Progenitor cell of endocrine pancreas (in vitro differentiated cells): ENCODE data around the gene HOMEZ. TPM values are rescaled to one million over a fixed set of nuclear protein-coding genes. Genes with fewer than 3 reads are reported as not detected.

ENCODE experiments used
- DNase-seq: peaks from one replicate; pipeline ENCODE4 v3.0.0; 2021; ENCODE audit warnings: low spot score; ENCODE audit not compliant: unreplicated experiment
- H3K27ac Mint-ChIP-seq: 2 replicates; pipeline ENCODE4 v1.8.0; 2021; ENCODE audit warnings: mild to moderate bottlenecking, moderate library complexity, mixed read lengths
- H3K27me3 Mint-ChIP-seq: 2 replicates; pipeline ENCODE4 v1.8.0; 2021; ENCODE audit warnings: mixed read lengths
- H3K36me3 Mint-ChIP-seq: 2 replicates; pipeline ENCODE4 v1.8.0; 2022; ENCODE audit warnings: mixed read lengths; ENCODE audit not compliant: insufficient read depth
- H3K4me1 Mint-ChIP-seq: 2 replicates; pipeline ENCODE4 v1.8.0; 2021; ENCODE audit warnings: low read depth, mixed read lengths
- H3K4me3 Mint-ChIP-seq: 2 replicates; pipeline ENCODE4 v1.8.0; 2021; ENCODE audit warnings: low read depth, mild to moderate bottlenecking, moderate library complexity, mixed read lengths
- H3K9me3 Mint-ChIP-seq: 2 replicates; pipeline ENCODE4 v1.8.0; 2021; ENCODE audit warnings: low read depth, mixed read lengths
- total RNA-seq: library from RNA; stranded (reverse); gene quantifications from 2 replicates; pipeline ENCODE4 v1.2.1, GENCODE V29; 2021
- TF ChIP-seq, protein P1 (sequence below): fragments of 200-600 bp; sonication (generic); IDR thresholded peaks from one replicate; pipeline ENCODE4 v1.5.0; 2021; ENCODE audit warnings: antibody characterized with exemption, mild to moderate bottlenecking; ENCODE audit not compliant: unreplicated experiment

Gene HOMEZ
- total RNA-seq, 1 donor from 2014 or later, result 21.1 TPM

DNA sequence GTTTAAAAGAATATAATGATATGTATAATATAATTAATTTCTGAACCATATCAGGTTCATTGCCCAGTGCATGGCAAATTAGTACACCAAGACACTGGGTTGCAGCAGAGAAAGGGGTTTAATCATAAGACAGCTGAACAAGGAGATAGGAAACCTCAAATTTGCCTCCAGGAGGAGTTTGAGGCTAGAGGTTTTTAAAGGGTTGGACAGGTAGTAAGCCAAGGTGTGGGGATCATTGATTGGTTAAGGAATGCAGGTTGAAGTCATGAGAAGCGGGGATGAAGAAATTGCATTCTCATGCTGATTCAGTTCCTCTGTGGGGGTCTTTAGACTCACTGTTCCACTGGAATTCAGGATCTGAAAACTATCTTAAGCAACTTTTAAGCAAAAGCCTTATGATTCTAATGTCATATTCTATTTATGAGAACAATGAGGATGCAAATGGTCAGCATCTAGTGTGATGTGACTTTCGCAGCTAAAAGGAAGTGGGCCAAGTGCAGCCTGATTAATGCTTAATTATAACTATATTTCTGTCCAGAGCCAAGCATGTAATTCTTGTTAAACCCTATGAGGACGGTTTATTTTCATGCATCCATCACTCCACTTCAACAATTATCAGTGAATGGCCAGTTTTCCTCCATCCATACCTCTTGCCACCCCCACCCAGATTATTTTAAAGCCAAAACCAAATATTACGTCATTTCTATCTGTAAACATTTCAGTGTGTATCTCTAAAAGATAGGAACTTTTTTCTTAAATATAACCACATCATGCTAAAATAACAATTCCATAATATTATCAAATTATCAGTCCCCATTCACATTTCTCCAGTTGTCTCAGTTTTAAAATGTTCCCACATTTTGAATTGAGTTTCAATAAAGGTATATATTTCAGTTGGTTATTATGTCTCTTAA, 33.3 kb downstream of the HOMEZ start:
- H3K4me3 Mint-ChIP-seq, result no peak overlapping the region
- no peak overlapping the region for H3K27ac Mint-ChIP-seq
- H3K36me3 Mint-ChIP-seq, result no peaks in the 10 kb centered on the region
- TF ChIP-seq, protein P1, sequence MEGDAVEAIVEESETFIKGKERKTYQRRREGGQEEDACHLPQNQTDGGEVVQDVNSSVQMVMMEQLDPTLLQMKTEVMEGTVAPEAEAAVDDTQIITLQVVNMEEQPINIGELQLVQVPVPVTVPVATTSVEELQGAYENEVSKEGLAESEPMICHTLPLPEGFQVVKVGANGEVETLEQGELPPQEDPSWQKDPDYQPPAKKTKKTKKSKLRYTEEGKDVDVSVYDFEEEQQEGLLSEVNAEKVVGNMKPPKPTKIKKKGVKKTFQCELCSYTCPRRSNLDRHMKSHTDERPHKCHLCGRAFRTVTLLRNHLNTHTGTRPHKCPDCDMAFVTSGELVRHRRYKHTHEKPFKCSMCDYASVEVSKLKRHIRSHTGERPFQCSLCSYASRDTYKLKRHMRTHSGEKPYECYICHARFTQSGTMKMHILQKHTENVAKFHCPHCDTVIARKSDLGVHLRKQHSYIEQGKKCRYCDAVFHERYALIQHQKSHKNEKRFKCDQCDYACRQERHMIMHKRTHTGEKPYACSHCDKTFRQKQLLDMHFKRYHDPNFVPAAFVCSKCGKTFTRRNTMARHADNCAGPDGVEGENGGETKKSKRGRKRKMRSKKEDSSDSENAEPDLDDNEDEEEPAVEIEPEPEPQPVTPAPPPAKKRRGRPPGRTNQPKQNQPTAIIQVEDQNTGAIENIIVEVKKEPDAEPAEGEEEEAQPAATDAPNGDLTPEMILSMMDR, result no peak
- H3K9me3 Mint-ChIP-seq, result no peaks in the 10 kb centered on the region
- no peak for DNase-seq
- H3K27me3 Mint-ChIP-seq, result no peaks in the 10 kb centered on the region
- peaks cover 6% of the 10 kb centered on the region for H3K4me1 Mint-ChIP-seq

DNA sequence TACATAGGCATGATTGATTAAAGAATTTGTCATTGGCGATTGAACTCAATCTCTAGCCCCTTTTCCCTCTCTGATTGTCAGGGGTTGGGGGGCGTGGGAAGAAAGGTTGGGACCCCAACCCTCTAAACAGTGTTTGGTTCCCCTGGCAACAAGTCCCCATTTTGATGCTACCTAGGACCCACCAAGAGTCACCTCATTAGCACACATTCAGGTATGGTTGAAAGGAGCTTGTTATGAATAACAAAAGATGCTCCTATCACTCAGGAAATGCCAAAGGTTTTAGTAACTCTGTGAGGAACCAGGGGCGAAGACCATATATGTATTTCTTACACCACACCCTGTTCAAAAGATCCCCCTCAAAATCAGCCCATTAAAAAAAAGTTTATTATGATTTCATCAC, 33.9 kb downstream of the HOMEZ start:
- no peak overlapping the region for H3K27ac Mint-ChIP-seq
- H3K9me3 Mint-ChIP-seq, result no peaks in the 10 kb centered on the region
- H3K4me3 Mint-ChIP-seq, result no peak overlapping the region
- H3K27me3 Mint-ChIP-seq, result no peaks in the 10 kb centered on the region
- DNase-seq, result no peak
- H3K36me3 Mint-ChIP-seq, result no peaks in the 10 kb centered on the region
- TF ChIP-seq, protein P1, result no peak
- peaks cover 6% of the 10 kb centered on the region for H3K4me1 Mint-ChIP-seq

DNA sequence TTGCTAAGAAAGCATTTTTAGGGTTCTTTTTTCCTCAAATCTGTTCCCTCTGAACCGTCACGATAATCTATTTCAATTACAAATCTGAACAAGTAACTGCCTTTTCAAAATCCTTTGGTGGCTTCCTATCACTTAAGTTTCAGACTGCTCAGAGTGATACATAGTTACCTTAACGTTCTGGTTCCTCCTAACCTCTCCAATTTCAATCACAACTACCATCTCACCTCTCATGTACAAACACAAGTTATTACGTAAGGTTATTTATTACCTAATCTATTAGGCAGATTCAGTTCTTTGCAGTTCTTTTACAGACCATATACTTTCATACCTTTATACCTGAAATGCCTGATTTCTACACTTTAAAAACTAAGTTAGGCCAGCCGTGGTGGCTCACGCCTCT, 36.1 kb downstream of the HOMEZ start:
- Mint-ChIP-seq H3K4me3 (no peak overlapping the region), H3K27me3 (no peaks in the 10 kb centered on the region), H3K4me1 (peaks cover 19% of the 10 kb centered on the region), H3K36me3 (no peaks in the 10 kb centered on the region), H3K9me3 (no peaks in the 10 kb centered on the region), H3K27ac (no peak overlapping the region)
- TF ChIP-seq, protein P1, result no peak
- DNase-seq, result no peak

DNA sequence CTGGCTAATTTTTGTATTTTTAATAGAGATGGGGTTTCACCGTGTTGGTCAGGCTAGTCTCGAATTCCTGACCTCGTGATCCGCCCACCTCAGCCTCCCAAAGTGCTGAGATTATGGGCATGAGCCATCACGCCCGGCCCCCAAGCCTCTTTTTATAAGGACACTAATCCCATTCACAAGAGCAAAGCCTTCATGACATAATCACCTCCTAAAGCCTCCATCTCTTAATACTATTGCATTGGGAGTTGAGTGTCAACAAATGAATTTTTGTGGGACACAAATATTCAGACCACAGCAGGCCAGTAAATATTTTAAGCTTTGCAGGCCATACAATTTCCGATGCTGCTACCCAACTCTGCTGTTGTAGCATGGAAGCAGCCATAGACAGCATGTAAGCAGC, 37.3 kb downstream of the HOMEZ start:
- Mint-ChIP-seq H3K4me3 (no peak overlapping the region), H3K4me1 (peaks cover 29% of the 10 kb centered on the region), H3K27me3 (no peaks in the 10 kb centered on the region), H3K9me3 (no peaks in the 10 kb centered on the region), H3K27ac (no peak overlapping the region), H3K36me3 (no peaks in the 10 kb centered on the region)
- DNase-seq, result no peak
- TF ChIP-seq, protein P1, result no peak

DNA sequence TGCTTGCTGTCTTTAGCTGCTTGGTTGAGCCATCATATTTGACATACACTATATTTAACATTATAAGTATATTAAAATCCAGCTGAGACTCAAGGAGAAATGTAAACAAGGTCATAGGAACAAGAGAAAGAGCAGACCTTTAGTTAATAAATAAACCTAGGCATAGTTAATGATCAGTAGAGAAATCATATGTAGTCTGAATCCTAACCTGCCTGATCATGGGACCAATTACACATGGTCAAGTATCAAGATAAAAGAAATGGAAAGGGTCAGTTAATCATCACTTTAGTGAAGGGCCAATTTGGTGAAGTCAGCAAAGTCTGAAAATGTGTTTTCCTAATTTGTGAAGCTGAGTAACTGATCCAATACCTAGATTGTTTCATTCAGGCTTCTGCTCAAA, 40.6 kb downstream of the HOMEZ start:
- Mint-ChIP-seq H3K9me3 (no peaks in the 10 kb centered on the region), H3K4me1 (peaks cover 29% of the 10 kb centered on the region), H3K27ac (peak overlapping the region; percentile 76), H3K4me3 (peak overlapping the region; percentile 25), H3K36me3 (no peaks in the 10 kb centered on the region), H3K27me3 (no peaks in the 10 kb centered on the region)
- DNase-seq, result no peak
- TF ChIP-seq, protein P1, result no peak
